ENCODE results near the gene CDC42EP4. TPM values are rescaled to one million over a fixed set of nuclear protein-coding genes. Genes with fewer than 3 reads are reported as not detected.

The CDC42EP4 gene
- total RNA-seq, 2 experiments from 2014 or later = 1.7 to 2.1 TPM

GRCh38 chr17:73286863-73287296 lies 24.9 kb downstream of the CDC42EP4 start:
- Mint-ChIP-seq H3K27me3 (ENCODE audit: low read depth) (no peaks in the 10 kb centered on the region), H3K9me3 (no peaks in the 10 kb centered on the region), H3K36me3 (ENCODE audit: low read depth) (no peaks in the 10 kb centered on the region), H3K4me1 (ENCODE audit: low read depth) (peaks cover 7% of the 10 kb centered on the region), H3K27ac (no peak overlapping the region), H3K4me3 (no peak overlapping the region)
- no peak for DNase-seq
- CTCF ChIA-PET = no interaction called here
- intact Hi-C loops (cut with micrococcal nuclease) = no loop called here

GRCh38 chr17:73285916-73286862 lies 25.6 kb downstream of the CDC42EP4 start:
- H3K36me3 Mint-ChIP-seq (ENCODE audit: low read depth) = no peaks in the 10 kb centered on the region
- intact Hi-C loops (cut with micrococcal nuclease) = no loop called here
- H3K27me3 Mint-ChIP-seq (ENCODE audit: low read depth) = no peaks in the 10 kb centered on the region
- peaks cover 5% of the 10 kb centered on the region for H3K4me1 Mint-ChIP-seq (ENCODE audit: low read depth)
- no peaks in the 10 kb centered on the region for H3K9me3 Mint-ChIP-seq
- no peak for DNase-seq
- H3K27ac Mint-ChIP-seq = no peak overlapping the region
- H3K4me3 Mint-ChIP-seq = no peak overlapping the region
- CTCF ChIA-PET = no interaction called here

- CTCF ChIA-PET = no interaction called here
Measured at GRCh38 chr17:73285603-73285908, 26.2 kb downstream of the CDC42EP4 start.

GRCh38 chr17:73284906-73285602 lies 26.7 kb downstream of the CDC42EP4 start:
- no peaks in the 10 kb centered on the region for H3K27me3 Mint-ChIP-seq (ENCODE audit: low read depth)
- CTCF ChIA-PET = no interaction called here
- H3K9me3 Mint-ChIP-seq = no peaks in the 10 kb centered on the region
- no peaks in the 10 kb centered on the region for H3K36me3 Mint-ChIP-seq (ENCODE audit: low read depth)
- intact Hi-C loops (cut with micrococcal nuclease) = no loop called here
- DNase-seq = no peak
- no peaks in the 10 kb centered on the region for H3K4me1 Mint-ChIP-seq (ENCODE audit: low read depth)
- H3K4me3 Mint-ChIP-seq = no peak overlapping the region
- H3K27ac Mint-ChIP-seq = no peak overlapping the region

More at GRCh38 chr17:73285603-73285908, 26.2 kb downstream of the CDC42EP4 start:
- intact Hi-C loops (cut with micrococcal nuclease) = no loop called here
- peaks cover 2% of the 10 kb centered on the region for H3K4me1 Mint-ChIP-seq (ENCODE audit: low read depth)
- DNase-seq = no peak
- H3K9me3 Mint-ChIP-seq = no peaks in the 10 kb centered on the region
- H3K27me3 Mint-ChIP-seq (ENCODE audit: low read depth) = no peaks in the 10 kb centered on the region
- H3K27ac Mint-ChIP-seq = no peak overlapping the region
- no peaks in the 10 kb centered on the region for H3K36me3 Mint-ChIP-seq (ENCODE audit: low read depth)
- no peak overlapping the region for H3K4me3 Mint-ChIP-seq

GRCh38 chr17:73284354-73284753 lies 27.4 kb downstream of the CDC42EP4 start:
- H3K27ac Mint-ChIP-seq = no peak overlapping the region
- H3K36me3 Mint-ChIP-seq (ENCODE audit: low read depth) = no peaks in the 10 kb centered on the region
- intact Hi-C loops (cut with micrococcal nuclease) = no loop called here
- CTCF ChIA-PET = no interaction called here
- no peaks in the 10 kb centered on the region for H3K4me1 Mint-ChIP-seq (ENCODE audit: low read depth)
- H3K9me3 Mint-ChIP-seq = no peaks in the 10 kb centered on the region
- no peak overlapping the region for H3K4me3 Mint-ChIP-seq
- H3K27me3 Mint-ChIP-seq (ENCODE audit: low read depth) = no peaks in the 10 kb centered on the region
- DNase-seq = no peak

- Mint-ChIP-seq H3K4me3 (no peak overlapping the region), H3K9me3 (no peaks in the 10 kb centered on the region), H3K36me3 (ENCODE audit: low read depth) (no peaks in the 10 kb centered on the region), H3K4me1 (ENCODE audit: low read depth) (no peaks in the 10 kb centered on the region), H3K27me3 (ENCODE audit: low read depth) (no peaks in the 10 kb centered on the region), H3K27ac (no peak overlapping the region)
- CTCF ChIA-PET = no interaction called here
- DNase-seq = no peak
- intact Hi-C loops (cut with micrococcal nuclease) = no loop called here
Measured at GRCh38 chr17:73283841-73284282, 27.9 kb downstream of the CDC42EP4 start.

GRCh38 chr17:73283250-73283649 lies 28.6 kb downstream of the CDC42EP4 start:
- Mint-ChIP-seq H3K27ac (no peak overlapping the region), H3K36me3 (ENCODE audit: low read depth) (no peaks in the 10 kb centered on the region), H3K9me3 (no peaks in the 10 kb centered on the region), H3K4me1 (ENCODE audit: low read depth) (no peaks in the 10 kb centered on the region), H3K4me3 (no peak overlapping the region), H3K27me3 (ENCODE audit: low read depth) (no peaks in the 10 kb centered on the region)
- CTCF ChIA-PET = no interaction called here
- no peak for DNase-seq
- intact Hi-C loops (cut with micrococcal nuclease) = no loop called here

GRCh38 chr17:73282629-73283028 lies 29.2 kb downstream of the CDC42EP4 start:
- CTCF ChIA-PET = no interaction called here
- Mint-ChIP-seq H3K27me3 (ENCODE audit: low read depth) (no peaks in the 10 kb centered on the region), H3K36me3 (ENCODE audit: low read depth) (no peaks in the 10 kb centered on the region), H3K4me3 (no peak overlapping the region), H3K27ac (no peak overlapping the region), H3K4me1 (ENCODE audit: low read depth) (no peaks in the 10 kb centered on the region), H3K9me3 (no peaks in the 10 kb centered on the region)
- intact Hi-C loops (cut with micrococcal nuclease) = no loop called here
- DNase-seq = no peak

GRCh38 chr17:73281928-73282327 lies 29.9 kb downstream of the CDC42EP4 start:
- intact Hi-C loops (cut with micrococcal nuclease) = no loop called here
- Mint-ChIP-seq H3K27me3 (ENCODE audit: low read depth) (no peaks in the 10 kb centered on the region), H3K4me3 (no peak overlapping the region), H3K4me1 (ENCODE audit: low read depth) (no peaks in the 10 kb centered on the region), H3K9me3 (no peaks in the 10 kb centered on the region), H3K27ac (no peak overlapping the region), H3K36me3 (ENCODE audit: low read depth) (no peaks in the 10 kb centered on the region)
- DNase-seq = no peak
- CTCF ChIA-PET = interaction anchor here (3.0 kb wide), 1 partner anchor 27 kb away, joined by 13 read pairs; no protein-coding TSS in a partner anchor

- Mint-ChIP-seq H3K4me3 (no peak overlapping the region), H3K36me3 (ENCODE audit: low read depth) (no peaks in the 10 kb centered on the region), H3K27me3 (ENCODE audit: low read depth) (peaks cover 2% of the 10 kb centered on the region), H3K4me1 (ENCODE audit: low read depth) (no peaks in the 10 kb centered on the region), H3K27ac (no peak overlapping the region), H3K9me3 (no peaks in the 10 kb centered on the region)
- intact Hi-C loops (cut with micrococcal nuclease) = no loop called here
- CTCF ChIA-PET = interaction anchor here (3.0 kb wide), 1 partner anchor 25 kb away, joined by 13 read pairs; no protein-coding TSS in a partner anchor
- no peak for DNase-seq
Measured at GRCh38 chr17:73280191-73280590, 31.6 kb downstream of the CDC42EP4 start.

GRCh38 chr17:73279704-73280103 lies 32.1 kb downstream of the CDC42EP4 start:
- H3K27ac Mint-ChIP-seq = no peak overlapping the region

GRCh38 chr17:73278465-73279453 lies 33.0 kb downstream of the CDC42EP4 start:
- DNase-seq = no peak
- no peaks in the 10 kb centered on the region for H3K4me1 Mint-ChIP-seq (ENCODE audit: low read depth)
- no peaks in the 10 kb centered on the region for H3K9me3 Mint-ChIP-seq
- no peak overlapping the region for H3K4me3 Mint-ChIP-seq
- no peak overlapping the region for H3K27ac Mint-ChIP-seq
- no peaks in the 10 kb centered on the region for H3K36me3 Mint-ChIP-seq (ENCODE audit: low read depth)
- CTCF ChIA-PET = interaction anchor here (0.7 to 3.0 kb wide), 2 partner anchors 24 to 87 kb away, joined by 3 to 13 read pairs; no protein-coding TSS in a partner anchor
- intact Hi-C loops (cut with micrococcal nuclease) = no loop called here
- H3K27me3 Mint-ChIP-seq (ENCODE audit: low read depth) = peaks cover 2% of the 10 kb centered on the region

More at GRCh38 chr17:73279704-73280103, 32.1 kb downstream of the CDC42EP4 start:
- Mint-ChIP-seq H3K9me3 (no peaks in the 10 kb centered on the region), H3K27me3 (ENCODE audit: low read depth) (peaks cover 2% of the 10 kb centered on the region), H3K36me3 (ENCODE audit: low read depth) (no peaks in the 10 kb centered on the region), H3K4me3 (no peak overlapping the region), H3K4me1 (ENCODE audit: low read depth) (no peaks in the 10 kb centered on the region)
- intact Hi-C loops (cut with micrococcal nuclease) = no loop called here
- no peak for DNase-seq
- CTCF ChIA-PET = interaction anchor here (3.0 kb wide), 1 partner anchor 25 kb away, joined by 13 read pairs; no protein-coding TSS in a partner anchor
